Adipocyte (in vitro differentiated cells): ENCODE results near the gene SELENOF.
A peak's percentile ranks its signal among the peaks of the same experiment; 100 is the strongest.

Source experiments
- DNase-seq: peaks from one replicate; pipeline ENCODE4 v3.0.0-alpha.2; 2015; ENCODE audit warnings: low read depth
- H3K27me3 ChIP-seq: replicated peaks from 2 replicates; pipeline ENCODE4 v1.7.0; 2013; ENCODE audit warnings: mild to moderate bottlenecking, low read length, moderate library complexity; ENCODE audit not compliant: control insufficient read depth, insufficient read depth
- H3K36me3 ChIP-seq: 2 replicates; pipeline ENCODE4 v1.7.0; 2013; ENCODE audit warnings: low read length, mild to moderate bottlenecking, moderate library complexity; ENCODE audit not compliant: control insufficient read depth, insufficient read depth, severe bottlenecking
- H3K4me1 ChIP-seq: 2 replicates; pipeline ENCODE4 v1.7.0; 2013; ENCODE audit warnings: mild to moderate bottlenecking, low read length, moderate library complexity; ENCODE audit not compliant: control insufficient read depth, insufficient read depth
- H3K4me3 ChIP-seq: 2 replicates; pipeline ENCODE4 v1.7.0; 2013; ENCODE audit warnings: mild to moderate bottlenecking, low read length, moderate library complexity
- H3K9ac ChIP-seq: 2 replicates; pipeline ENCODE4 v1.7.0; 2013; ENCODE audit warnings: mild to moderate bottlenecking, low read length, moderate library complexity
- H3K9me3 ChIP-seq: 2 replicates; pipeline ENCODE4 v1.7.0; 2013; ENCODE audit warnings: mild to moderate bottlenecking, low read length, moderate library complexity; ENCODE audit not compliant: control insufficient read depth

Gene SELENOF

GRCh38 chr1:86858524-86859261 lies 55.2 kb downstream of the SELENOF start:
- no peak overlapping the region for H3K4me3 ChIP-seq
- no peak overlapping the region for H3K9ac ChIP-seq
- H3K27me3 ChIP-seq: no peaks in the 10 kb centered on the region
- peaks cover 17% of the 10 kb centered on the region for H3K4me1 ChIP-seq
- no peaks in the 10 kb centered on the region for H3K9me3 ChIP-seq
- peaks cover 14% of the 10 kb centered on the region for H3K36me3 ChIP-seq
- no peak for DNase-seq

DNA sequence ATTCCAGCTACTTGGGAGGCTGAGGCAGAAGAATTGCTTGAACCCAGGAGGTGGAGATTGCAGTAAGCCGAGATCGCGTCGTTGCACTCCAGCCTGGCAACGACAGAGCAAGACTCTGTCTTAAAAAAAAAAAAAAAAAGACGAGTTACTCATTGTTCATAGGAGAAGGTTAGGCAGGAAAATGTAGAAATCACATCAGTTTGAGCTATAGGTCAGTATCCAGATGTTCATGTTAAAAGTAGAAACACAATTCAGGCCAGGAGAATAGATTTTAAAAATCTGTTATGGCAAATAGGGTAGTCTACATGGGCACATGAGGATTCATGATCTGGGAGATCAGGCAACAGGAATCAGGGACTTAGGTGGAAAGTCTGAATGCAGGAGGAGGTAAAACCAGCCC lies 57.7 kb downstream of the SELENOF start:
- Histone ChIP-seq H3K9ac (no peak overlapping the region), H3K4me1 (peaks cover 14% of the 10 kb centered on the region), H3K4me3 (no peak overlapping the region), H3K9me3 (no peaks in the 10 kb centered on the region), H3K27me3 (no peaks in the 10 kb centered on the region), H3K36me3 (no peaks in the 10 kb centered on the region)
- DNase-seq: no peak

GRCh38 chr1:86854352-86854751 lies 59.6 kb downstream of the SELENOF start:
- H3K4me1 ChIP-seq: no peaks in the 10 kb centered on the region
- no peak overlapping the region for H3K4me3 ChIP-seq
- no peak overlapping the region for H3K9ac ChIP-seq
- H3K36me3 ChIP-seq: no peaks in the 10 kb centered on the region
- no peaks in the 10 kb centered on the region for H3K27me3 ChIP-seq
- no peak for DNase-seq
- H3K9me3 ChIP-seq: no peaks in the 10 kb centered on the region

GRCh38 chr1:86852782-86853408 lies 61.0 kb downstream of the SELENOF start:
- no peak for DNase-seq
- Histone ChIP-seq H3K9ac (no peak overlapping the region), H3K27me3 (no peaks in the 10 kb centered on the region), H3K9me3 (no peaks in the 10 kb centered on the region), H3K4me3 (no peak overlapping the region), H3K4me1 (no peaks in the 10 kb centered on the region), H3K36me3 (no peaks in the 10 kb centered on the region)

DNA sequence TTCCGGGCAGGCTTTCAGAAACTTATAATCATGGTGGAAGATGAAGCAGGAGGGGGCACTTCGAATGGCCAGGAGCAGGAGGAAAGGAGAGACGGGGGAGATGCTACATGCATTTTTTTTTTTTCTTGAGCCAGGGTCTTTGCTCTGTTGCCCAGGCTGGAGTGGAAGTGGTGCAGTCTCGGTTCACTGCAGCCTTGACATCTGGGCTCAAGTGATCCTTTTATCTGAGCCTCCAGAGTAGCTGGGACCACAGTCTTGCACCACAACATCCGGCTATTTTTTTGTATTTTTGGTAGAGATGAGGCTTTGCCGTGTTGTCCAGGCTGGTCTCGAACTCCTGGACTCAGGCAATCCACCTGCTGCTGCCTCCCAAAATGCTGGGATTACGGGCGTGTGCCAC lies 61.6 kb downstream of the SELENOF start:
- Histone ChIP-seq H3K4me1 (no peaks in the 10 kb centered on the region), H3K4me3 (no peak overlapping the region)
- DNase-seq: no peak

GRCh38 chr1:86849756-86850155 lies 64.2 kb downstream of the SELENOF start:
- H3K4me1 ChIP-seq: peaks cover 21% of the 10 kb centered on the region
- H3K4me3 ChIP-seq: no peak overlapping the region
- H3K27me3 ChIP-seq: no peaks in the 10 kb centered on the region
- DNase-seq: no peak
- H3K9ac ChIP-seq: no peak overlapping the region
- no peaks in the 10 kb centered on the region for H3K36me3 ChIP-seq
- H3K9me3 ChIP-seq: no peaks in the 10 kb centered on the region

More for the DNA sequence above, 61.6 kb downstream of the SELENOF start:
- H3K36me3 ChIP-seq: no peaks in the 10 kb centered on the region
- no peak overlapping the region for H3K9ac ChIP-seq
- H3K27me3 ChIP-seq: no peaks in the 10 kb centered on the region
- no peaks in the 10 kb centered on the region for H3K9me3 ChIP-seq

DNA sequence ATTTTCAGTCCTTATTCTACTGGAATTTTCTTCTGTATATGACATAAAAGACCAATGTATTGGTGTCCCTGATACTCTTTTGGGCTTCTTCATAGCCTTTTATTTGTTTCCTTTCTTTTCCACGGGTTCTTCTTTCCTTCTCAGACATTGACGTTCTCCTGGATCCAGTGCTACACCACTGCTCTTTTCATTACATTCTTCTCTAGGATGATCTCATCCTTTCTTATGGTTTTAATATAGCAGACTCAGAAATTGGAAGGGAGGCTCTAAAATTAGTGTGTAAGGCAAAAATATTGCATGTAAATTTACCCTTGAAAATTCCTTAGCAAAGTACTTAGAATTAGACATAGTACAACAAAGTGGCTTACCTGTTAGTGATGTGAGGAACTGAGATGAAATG lies 65.3 kb downstream of the SELENOF start:
- DNase-seq: peak; percentile 65
- no peak overlapping the region for H3K4me3 ChIP-seq
- H3K9ac ChIP-seq: no peak overlapping the region
- peaks cover 21% of the 10 kb centered on the region for H3K4me1 ChIP-seq
- no peaks in the 10 kb centered on the region for H3K27me3 ChIP-seq
- no peaks in the 10 kb centered on the region for H3K9me3 ChIP-seq
- H3K36me3 ChIP-seq: no peaks in the 10 kb centered on the region

DNA sequence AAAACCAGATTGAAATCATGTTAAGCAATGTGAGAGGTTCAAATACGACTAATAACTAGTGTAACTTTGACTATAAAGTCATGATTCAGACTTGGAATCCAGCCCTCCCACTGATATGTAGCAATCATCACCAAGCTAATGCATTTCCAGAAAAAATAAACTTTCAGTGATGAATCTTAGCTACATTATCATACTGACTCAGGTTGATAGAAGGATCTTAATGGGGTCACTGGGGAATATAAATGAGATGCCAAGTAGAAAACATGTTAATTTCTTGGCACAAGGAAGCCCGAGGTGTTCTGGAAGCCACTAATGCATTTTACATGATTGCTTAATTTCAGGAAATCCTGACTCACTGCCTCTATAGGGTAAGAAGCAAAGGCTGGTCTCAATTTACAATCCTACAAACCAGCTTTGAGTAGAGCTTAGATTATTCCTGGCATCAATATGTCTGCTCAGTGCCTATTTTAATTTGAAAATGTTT lies 67.7 kb downstream of the SELENOF start:
- peak; percentile 89 for DNase-seq
- no peaks in the 10 kb centered on the region for H3K36me3 ChIP-seq
- no peak overlapping the region for H3K9ac ChIP-seq
- H3K4me3 ChIP-seq: no peak overlapping the region
- H3K9me3 ChIP-seq: no peaks in the 10 kb centered on the region
- peaks cover 28% of the 10 kb centered on the region for H3K4me1 ChIP-seq
- no peaks in the 10 kb centered on the region for H3K27me3 ChIP-seq

DNA sequence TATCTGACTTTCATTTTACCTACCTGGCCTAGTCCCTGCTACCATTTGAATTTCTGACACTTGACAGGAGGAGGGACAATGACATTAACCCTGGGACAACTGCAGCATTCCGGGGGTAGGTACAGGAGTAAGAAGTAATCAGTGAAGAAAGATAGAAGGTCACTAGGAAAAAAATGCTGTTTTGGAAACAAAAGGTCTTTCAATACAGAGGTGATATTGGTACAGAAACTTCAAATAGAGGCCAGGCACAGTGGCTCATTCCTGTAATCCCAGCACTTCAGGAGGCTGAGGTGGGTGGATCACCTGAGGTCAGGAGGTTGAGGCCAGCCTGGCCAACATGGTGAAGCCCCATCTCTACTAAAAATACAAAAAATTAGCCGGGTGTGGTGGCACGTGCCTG lies 68.4 kb downstream of the SELENOF start:
- no peaks in the 10 kb centered on the region for H3K36me3 ChIP-seq
- no peaks in the 10 kb centered on the region for H3K9me3 ChIP-seq

GRCh38 chr1:86841116-86841515 lies 72.8 kb downstream of the SELENOF start:
- Histone ChIP-seq H3K4me1 (peaks cover 50% of the 10 kb centered on the region), H3K27me3 (no peaks in the 10 kb centered on the region), H3K4me3 (no peak overlapping the region), H3K36me3 (no peaks in the 10 kb centered on the region), H3K9ac (peak overlapping the region; percentile 81), H3K9me3 (no peaks in the 10 kb centered on the region)
- DNase-seq: no peak

More for the DNA sequence above, 68.4 kb downstream of the SELENOF start:
- Histone ChIP-seq H3K4me3 (no peak overlapping the region), H3K9ac (peak overlapping the region; percentile 22), H3K4me1 (peaks cover 34% of the 10 kb centered on the region), H3K27me3 (no peaks in the 10 kb centered on the region)
- no peak for DNase-seq

DNA sequence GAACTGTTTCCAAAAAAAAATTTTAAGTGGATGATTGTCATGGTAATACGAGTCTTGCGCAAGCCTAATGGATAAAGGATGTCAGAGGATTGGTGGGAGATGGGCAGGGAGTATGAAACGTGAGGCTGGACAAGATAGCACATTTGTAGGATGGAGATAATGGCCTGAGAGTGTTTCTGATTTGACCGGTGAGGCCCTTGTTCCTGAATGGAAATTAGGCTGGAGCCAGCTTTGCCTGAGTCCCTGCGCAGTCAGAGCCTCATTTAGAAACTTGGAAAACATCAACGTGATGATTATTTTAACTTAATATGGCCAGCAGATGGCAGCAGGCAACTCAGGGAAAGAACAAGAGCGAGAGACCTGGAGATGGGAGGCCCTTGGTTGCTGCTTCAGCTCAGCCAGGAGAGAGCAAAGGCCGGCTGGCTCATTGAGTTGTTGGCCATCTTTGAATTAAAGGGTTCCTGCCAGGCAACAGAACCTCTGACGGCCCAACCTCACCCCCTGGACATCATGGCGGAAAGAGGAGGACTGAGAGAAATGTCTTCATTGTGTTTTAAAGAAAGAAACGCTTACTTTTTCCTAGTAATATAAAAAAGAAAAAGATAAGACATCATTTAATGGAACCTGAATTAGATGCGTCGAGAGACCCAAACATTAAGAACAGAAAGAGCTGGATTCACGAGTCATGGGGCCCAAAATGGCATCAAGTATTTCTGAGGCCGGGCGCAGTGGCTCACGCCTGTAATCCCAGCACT lies 80.3 kb downstream of the SELENOF start:
- Histone ChIP-seq H3K9me3 (no peaks in the 10 kb centered on the region), H3K9ac (peak overlapping the region; percentile 11), H3K4me1 (peaks cover 26% of the 10 kb centered on the region), H3K27me3 (no peaks in the 10 kb centered on the region), H3K4me3 (no peak overlapping the region), H3K36me3 (no peaks in the 10 kb centered on the region)
- peak; percentile 95 for DNase-seq
